Loucy (cell line): Measurements from ENCODE around the gene PGLYRP3.
"Not testable (repeated sequence)": the region's sequence is repeated elsewhere in the genome, so short reads cannot be mapped to it uniquely, and the experiment has no call there.

Source experiments
- H2AFZ ChIP-seq: fragments of 200-600 bp; sonication (generic); 2 replicates; pipeline ENCODE4 v1.6.0; 2016; ENCODE audit warnings: antibody characterized with exemption, mild to moderate bottlenecking, low read length, moderate library complexity
- H3F3A ChIP-seq: fragments of 200-600 bp; 2 replicates; pipeline ENCODE4 v1.6.0; 2016; ENCODE audit warnings: antibody characterized with exemption, low read depth, mild to moderate bottlenecking
- H3K27me3 ChIP-seq: fragments of 200-600 bp; sonication (generic); 2 replicates; pipeline ENCODE4 v1.6.1; 2014; ENCODE audit warnings: low read length, mild to moderate bottlenecking; ENCODE audit not compliant: insufficient read depth, poor library complexity, severe bottlenecking
- H3K36me3 ChIP-seq: fragments of 200-600 bp; sonication (generic); 2 replicates; pipeline ENCODE4 v1.6.1; 2016; ENCODE audit warnings: low read length; ENCODE audit not compliant: insufficient read depth
- H3K4me1 ChIP-seq: fragments of 200-600 bp; sonication (generic); 2 replicates; pipeline ENCODE4 v1.5.1; 2014; ENCODE audit warnings: low read length, mild to moderate bottlenecking; ENCODE audit not compliant: insufficient read depth, poor library complexity, severe bottlenecking
- H3K4me2 ChIP-seq: fragments of 200-600 bp; sonication (generic); 2 replicates; pipeline ENCODE4 v1.6.0; 2014; ENCODE audit warnings: antibody characterized with exemption, low read length, low read depth, mild to moderate bottlenecking; ENCODE audit not compliant: poor library complexity, severe bottlenecking
- H3K4me3 ChIP-seq: fragments of 200-600 bp; sonication (generic); 2 replicates; pipeline ENCODE4 v1.5.1; 2014; ENCODE audit warnings: low read length, mild to moderate bottlenecking, mixed read lengths; ENCODE audit not compliant: poor library complexity, severe bottlenecking
- H3K79me2 ChIP-seq: fragments of 200-600 bp; sonication (generic); 2 replicates; pipeline ENCODE4 v1.6.1; 2014; ENCODE audit warnings: low read length; ENCODE audit not compliant: insufficient read depth
- H3K9ac ChIP-seq: fragments of 200-600 bp; sonication (generic); 2 replicates; pipeline ENCODE4 v1.6.0; 2014; ENCODE audit warnings: mild to moderate bottlenecking, low read depth, low read length, moderate library complexity; ENCODE audit not compliant: poor library complexity, severe bottlenecking
- H3K9me2 ChIP-seq: fragments of 200-600 bp; sonication (generic); replicated peaks from 2 replicates; pipeline ENCODE4 v1.6.1; 2016; ENCODE audit warnings: low read depth, low read length, mixed read lengths
- H3K9me3 ChIP-seq: fragments of 200-600 bp; sonication (generic); 2 replicates; pipeline ENCODE4 v1.6.1; 2014; ENCODE audit warnings: mild to moderate bottlenecking, antibody characterized with exemption, low read length, low read depth; ENCODE audit not compliant: insufficient read depth
- H4K20me1 ChIP-seq: fragments of 200-600 bp; sonication (generic); 2 replicates; pipeline ENCODE4 v1.6.0; 2014; ENCODE audit warnings: antibody characterized with exemption, low read length, mild to moderate bottlenecking; ENCODE audit not compliant: insufficient read depth, poor library complexity, severe bottlenecking
- CTCF ChIP-seq: fragments of 200-600 bp; sonication (generic); conservative IDR thresholded peaks from 2 replicates; pipeline ENCODE4 v1.5.1; 2014; ENCODE audit warnings: mild to moderate bottlenecking, antibody characterized with exemption, low read length
- EZH2phosphoT487 ChIP-seq: fragments of 200-600 bp; IDR thresholded peaks from 2 replicates; pipeline ENCODE4 v1.6.1; 2018; ENCODE audit warnings: antibody characterized with exemption, mild to moderate bottlenecking, moderate library complexity, borderline replicate concordance

PGLYRP3 gene

GRCh38 chr1:153324912-153325311 lies 12.2 kb upstream of the PGLYRP3 start:
- Histone ChIP-seq H2AFZ (no peak overlapping the region), H4K20me1 (no peaks in the 10 kb centered on the region), H3F3A (no peaks in the 10 kb centered on the region), H3K4me2 (no peak overlapping the region), H3K27me3 (no peaks in the 10 kb centered on the region), H3K36me3 (no peaks in the 10 kb centered on the region), H3K79me2 (no peaks in the 10 kb centered on the region), H3K4me1 (no peaks in the 10 kb centered on the region), H3K9me3 (no peaks in the 10 kb centered on the region; the same call in 1 of the 2 replicates), H3K9me2 (no peaks in the 10 kb centered on the region), H3K9ac (no peak overlapping the region), H3K4me3 (no peak overlapping the region)
- no peak for TF ChIP-seq EZH2phosphoT487
- TF ChIP-seq CTCF, result no peak

- no peaks in the 10 kb centered on the region for H3K36me3 ChIP-seq
- H2AFZ ChIP-seq, result no peak overlapping the region
- no peaks in the 10 kb centered on the region for H3K27me3 ChIP-seq
- H3K4me1 ChIP-seq, result no peaks in the 10 kb centered on the region
- no peak overlapping the region for H3K4me3 ChIP-seq
- no peak for TF ChIP-seq EZH2phosphoT487
- H4K20me1 ChIP-seq, result no peaks in the 10 kb centered on the region
- H3F3A ChIP-seq, result no peaks in the 10 kb centered on the region
- H3K79me2 ChIP-seq, result no peaks in the 10 kb centered on the region
- H3K9me2 ChIP-seq, result no peaks in the 10 kb centered on the region
- no peak overlapping the region for H3K4me2 ChIP-seq
- no peak overlapping the region for H3K9ac ChIP-seq
- H3K9me3 ChIP-seq, result no peaks in the 10 kb centered on the region; the same call in 1 of the 2 replicates
Measured at GRCh38 chr1:153322568-153322967, 9.8 kb upstream of the PGLYRP3 start.

GRCh38 chr1:153318145-153318544 lies 5.4 kb upstream of the PGLYRP3 start:
- H3K9me2 ChIP-seq, H3K27me3 ChIP-seq, H3K9ac ChIP-seq, H3K4me2 ChIP-seq, H3F3A ChIP-seq, H3K9me3 ChIP-seq, H3K79me2 ChIP-seq, H2AFZ ChIP-seq, H3K4me3 ChIP-seq, H3K36me3 ChIP-seq, H3K4me1 ChIP-seq, H4K20me1 ChIP-seq: not testable (repeated sequence)

- not testable (repeated sequence) for H2AFZ ChIP-seq, H3K9me3 ChIP-seq, H3K36me3 ChIP-seq, H3K4me3 ChIP-seq, H3K4me1 ChIP-seq, H3K4me2 ChIP-seq, H3K79me2 ChIP-seq, H3K9ac ChIP-seq, H4K20me1 ChIP-seq, H3K9me2 ChIP-seq, H3K27me3 ChIP-seq, H3F3A ChIP-seq
Measured at GRCh38 chr1:153316013-153316412, 3.3 kb upstream of the PGLYRP3 start.

GRCh38 chr1:153314388-153314787 lies 1.6 kb upstream of the PGLYRP3 start:
- not testable (repeated sequence) for H2AFZ ChIP-seq, H3K4me3 ChIP-seq, H3K9me2 ChIP-seq, H3K9me3 ChIP-seq, H3K27me3 ChIP-seq, H4K20me1 ChIP-seq, H3K79me2 ChIP-seq, H3K4me1 ChIP-seq, H3K4me2 ChIP-seq, H3F3A ChIP-seq, H3K9ac ChIP-seq, H3K36me3 ChIP-seq
